Effector memory CD8-positive, alpha-beta T cell (primary cell): ENCODE data around the gene TMEM59.
"Not testable (repeated sequence)": the region's sequence is repeated elsewhere in the genome, so short reads cannot be mapped to it uniquely, and the experiment has no call there.

Source experiments
- ATAC-seq: fragments of 150-1000 bp; cut with Tn5 transposase; replicated peaks from 2 replicates; pipeline ENCODE4 v1.10.0; 2021; ENCODE audit warnings: mild to moderate bottlenecking, moderate library complexity
- DNase-seq, 3 experiments: peaks; one replicate each; pipeline ENCODE4 v3.0.0; 2021
- H3K27ac Mint-ChIP-seq, 2 donors: one replicate each; pipeline ENCODE4 v1.8.0; 2022; ENCODE audit warnings: mild to moderate bottlenecking in 2 of 2, mixed read lengths in 2 of 2, moderate library complexity in 2 of 2
- H3K27me3 Mint-ChIP-seq, 2 donors: one replicate each; pipeline ENCODE4 v1.8.0; 2022; ENCODE audit warnings: mixed read lengths in 2 of 2
- H3K36me3 Mint-ChIP-seq: one replicate; pipeline ENCODE4 v1.8.0; 2022; ENCODE audit warnings: mild to moderate bottlenecking, moderate library complexity, mixed read lengths; ENCODE audit not compliant: insufficient read depth
- H3K4me1 Mint-ChIP-seq, 2 donors: one replicate each; pipeline ENCODE4 v1.8.0; 2022; ENCODE audit warnings: low read depth in 2 of 2, mixed read lengths in 2 of 2
- H3K4me3 Mint-ChIP-seq, 2 donors: one replicate each; pipeline ENCODE4 v1.8.0; 2022; ENCODE audit warnings: mild to moderate bottlenecking in 2 of 2, mixed read lengths in 2 of 2, moderate library complexity in 2 of 2
- H3K9me3 Mint-ChIP-seq, 2 donors: one replicate each; pipeline ENCODE4 v1.8.0; 2022; ENCODE audit warnings: mixed read lengths in 2 of 2

Gene TMEM59

DNA sequence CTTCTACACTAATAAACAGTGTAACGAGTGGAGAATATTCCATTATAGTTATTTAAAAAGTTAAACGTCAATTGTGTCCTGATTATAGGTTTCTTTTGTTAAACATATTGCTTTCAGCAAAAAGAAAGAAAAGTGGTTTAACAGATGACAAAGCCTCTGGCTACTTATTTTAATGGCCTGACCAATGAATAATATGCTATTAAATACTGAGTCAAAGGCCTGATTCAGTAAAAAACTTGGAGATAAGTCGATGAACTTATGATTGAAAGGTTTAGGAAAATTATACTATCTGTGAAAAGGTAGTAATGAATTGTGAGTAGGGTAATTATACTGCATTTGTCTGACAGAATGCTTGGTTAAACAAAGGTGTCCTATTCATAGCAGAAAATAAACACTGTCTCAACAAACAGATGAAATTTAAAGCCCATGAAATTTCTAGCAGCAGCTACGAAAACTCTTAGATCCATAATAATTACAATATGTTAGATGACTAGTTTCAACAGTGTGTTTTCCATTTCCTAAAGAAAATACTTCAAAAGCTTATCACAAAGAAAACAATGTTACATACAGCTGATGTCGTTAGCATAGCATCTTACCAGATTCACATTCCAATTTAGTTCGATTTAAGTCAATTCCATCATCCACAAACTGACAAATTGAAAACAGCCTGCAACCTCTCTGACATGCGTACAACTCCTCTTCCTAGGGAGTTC is 6.2 kb downstream of the TMEM59 start:
- Mint-ChIP-seq H3K27ac (peak overlapping the region in 1 of 2 donors; percentile 77), H3K27me3 (no peaks in the 10 kb centered on the region), H3K9me3 (no peaks in the 10 kb centered on the region), H3K36me3 (peaks cover 51% of the 10 kb centered on the region), H3K4me3 (no peak overlapping the region), H3K4me1 (peaks cover 8 to 38% of the 10 kb centered on the region in 2 donors)
- DNase-seq (no peak), ATAC-seq (no peak)

DNA sequence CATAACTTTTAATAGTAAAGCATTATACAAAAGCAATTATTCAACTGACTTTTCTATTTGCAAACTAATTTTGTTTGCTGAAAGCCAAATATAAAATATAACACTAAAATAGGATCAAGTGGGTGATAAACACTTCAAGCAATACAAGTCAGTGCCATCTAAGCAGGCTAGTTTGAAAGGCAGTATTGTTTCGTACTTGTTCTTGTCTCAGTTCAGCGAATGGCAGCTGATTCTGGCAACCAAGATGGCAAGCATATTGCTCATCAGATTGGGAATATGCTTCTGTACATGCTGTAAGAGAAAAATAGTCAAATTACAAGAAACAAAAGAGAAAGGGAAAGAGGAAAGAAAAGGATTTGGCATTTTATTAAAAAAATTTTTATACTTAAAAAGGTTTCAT is 7.5 kb downstream of the TMEM59 start:
- Mint-ChIP-seq H3K9me3 (no peaks in the 10 kb centered on the region), H3K4me1 (peaks cover 7 to 38% of the 10 kb centered on the region in 2 donors), H3K27ac (peak overlapping the region in 1 of 2 donors; percentile 38), H3K27me3 (no peaks in the 10 kb centered on the region), H3K4me3 (no peak overlapping the region), H3K36me3 (peaks cover 58% of the 10 kb centered on the region)
- no peak for ATAC-seq
- DNase-seq: no peak

DNA sequence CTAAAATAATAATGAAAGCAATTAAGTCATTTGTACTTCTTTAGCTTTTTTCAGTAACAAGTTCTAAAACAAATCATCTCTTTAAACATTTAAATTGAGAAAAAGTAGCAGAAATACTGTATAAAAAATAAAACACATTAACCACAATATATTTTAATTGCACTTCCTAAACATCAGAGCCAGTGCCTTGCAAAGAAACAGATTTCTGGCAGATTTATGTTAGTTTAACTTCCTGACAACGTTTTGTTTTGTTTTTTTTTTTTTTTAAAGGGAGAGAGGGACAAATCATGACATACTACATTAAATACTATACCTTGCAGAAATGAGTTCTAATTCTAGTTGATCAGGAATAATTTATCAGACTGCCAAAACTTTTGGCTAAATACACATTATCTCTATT is 11.2 kb downstream of the TMEM59 start:
- H3K4me1 Mint-ChIP-seq: peaks cover 7 to 22% of the 10 kb centered on the region in 2 donors
- peaks cover 81% of the 10 kb centered on the region for H3K36me3 Mint-ChIP-seq
- H3K9me3 Mint-ChIP-seq: no peaks in the 10 kb centered on the region
- no peak overlapping the region for H3K4me3 Mint-ChIP-seq
- no peak for DNase-seq
- peak overlapping the region in 1 of 2 donors; percentile 60 for H3K27ac Mint-ChIP-seq
- no peak for ATAC-seq
- no peaks in the 10 kb centered on the region for H3K27me3 Mint-ChIP-seq

DNA sequence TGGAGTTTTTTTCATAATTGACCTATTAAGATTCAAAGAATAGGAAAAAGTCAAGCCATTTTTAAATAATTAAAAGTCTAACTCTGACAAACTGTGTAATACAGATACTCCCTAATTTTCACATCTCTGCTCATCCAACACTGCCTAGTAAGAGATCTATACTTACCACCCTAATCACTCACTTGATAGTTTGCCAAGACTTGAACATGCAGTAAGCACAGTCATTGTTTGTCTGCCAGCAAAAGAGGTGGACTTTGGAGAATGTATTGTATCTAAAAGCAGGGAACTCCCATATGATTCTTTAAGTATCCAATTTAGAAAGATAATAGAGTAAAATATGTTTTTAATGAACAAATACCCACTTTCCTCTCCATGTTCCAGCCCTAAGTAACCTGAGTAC is 15.5 kb downstream of the TMEM59 start:
- DNase-seq: no peak
- H3K27me3 Mint-ChIP-seq: no peaks in the 10 kb centered on the region
- no peaks in the 10 kb centered on the region for H3K9me3 Mint-ChIP-seq
- H3K4me3 Mint-ChIP-seq: no peak overlapping the region
- peak overlapping the region in 1 of 2 donors; percentile 71 for H3K27ac Mint-ChIP-seq
- no peak for ATAC-seq
- H3K4me1 Mint-ChIP-seq: peaks cover 0 to 3% of the 10 kb centered on the region in 2 donors
- peaks cover 87% of the 10 kb centered on the region for H3K36me3 Mint-ChIP-seq

- peak overlapping the region; percentile 6 to 35 for H3K27ac Mint-ChIP-seq
- H3K27me3 Mint-ChIP-seq: no peaks in the 10 kb centered on the region
- ATAC-seq (no peak), DNase-seq (no peak)
- H3K36me3 Mint-ChIP-seq: peaks cover 41% of the 10 kb centered on the region
- H3K4me1 Mint-ChIP-seq: peaks cover 0 to 2% of the 10 kb centered on the region in 2 donors
- no peaks in the 10 kb centered on the region for H3K9me3 Mint-ChIP-seq
- no peak overlapping the region for H3K4me3 Mint-ChIP-seq
Measured at GRCh38 chr1:54028306-54029251, 24.4 kb downstream of the TMEM59 start.

- Mint-ChIP-seq H3K27me3 (no peaks in the 10 kb centered on the region), H3K36me3 (peaks cover 34% of the 10 kb centered on the region), H3K9me3 (no peaks in the 10 kb centered on the region), H3K27ac (no peak overlapping the region), H3K4me3 (no peak overlapping the region), H3K4me1 (peaks cover 0 to 2% of the 10 kb centered on the region in 2 donors)
- DNase-seq (no peak), ATAC-seq (no peak)
Measured at GRCh38 chr1:54027848-54028247, 25.2 kb downstream of the TMEM59 start.

GRCh38 chr1:54024811-54025210 is 28.2 kb downstream of the TMEM59 start:
- H3K9me3 Mint-ChIP-seq, H3K27me3 Mint-ChIP-seq, H3K36me3 Mint-ChIP-seq, ATAC-seq, H3K4me3 Mint-ChIP-seq, H3K4me1 Mint-ChIP-seq, H3K27ac Mint-ChIP-seq, DNase-seq: not testable (repeated sequence)

- ATAC-seq: no peak
- no peaks in the 10 kb centered on the region for H3K27me3 Mint-ChIP-seq
- no peak for DNase-seq
Measured at GRCh38 chr1:54024358-54024757, 28.6 kb downstream of the TMEM59 start.

DNA sequence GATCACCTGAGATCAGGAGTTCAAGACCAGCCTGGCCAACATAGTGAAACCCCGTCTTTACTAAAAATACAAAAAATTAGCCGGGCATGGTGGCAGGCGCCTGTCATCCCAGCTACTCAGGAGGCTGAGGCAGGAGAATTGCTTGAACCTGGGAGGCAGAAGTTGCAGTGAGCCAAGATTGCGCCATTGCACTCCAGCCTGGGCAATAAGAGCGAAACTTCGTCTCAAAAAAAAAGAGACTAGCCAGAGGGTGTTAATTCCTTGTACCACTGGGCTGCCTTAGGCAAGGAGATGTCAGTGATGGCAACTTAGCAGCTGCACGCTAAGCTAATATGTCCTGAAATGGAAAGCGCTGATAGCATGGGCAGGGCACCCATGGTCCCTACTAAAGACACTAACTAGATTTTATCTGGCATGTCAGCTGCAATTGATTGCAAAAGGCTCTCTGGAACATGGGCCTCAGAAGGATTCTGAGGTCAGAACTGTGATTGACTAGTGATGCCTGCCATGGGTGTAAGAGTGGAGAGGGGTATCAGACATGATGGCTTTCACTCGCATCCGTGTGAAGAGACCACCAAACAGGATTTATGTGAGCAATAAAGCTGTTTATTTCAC is 33.3 kb downstream of the TMEM59 start:
- H3K4me1 Mint-ChIP-seq, H3K4me3 Mint-ChIP-seq, DNase-seq, H3K9me3 Mint-ChIP-seq, ATAC-seq, H3K36me3 Mint-ChIP-seq, H3K27ac Mint-ChIP-seq: not testable (repeated sequence)
- H3K27me3 Mint-ChIP-seq: peaks cover 5 to 26% of the 10 kb centered on the region in 2 donors

More at GRCh38 chr1:54024358-54024757, 28.6 kb downstream of the TMEM59 start:
- Mint-ChIP-seq H3K36me3 (peaks cover 6% of the 10 kb centered on the region), H3K9me3 (no peaks in the 10 kb centered on the region), H3K4me1 (peaks cover 0 to 2% of the 10 kb centered on the region in 2 donors), H3K4me3 (no peak overlapping the region), H3K27ac (no peak overlapping the region)

DNA sequence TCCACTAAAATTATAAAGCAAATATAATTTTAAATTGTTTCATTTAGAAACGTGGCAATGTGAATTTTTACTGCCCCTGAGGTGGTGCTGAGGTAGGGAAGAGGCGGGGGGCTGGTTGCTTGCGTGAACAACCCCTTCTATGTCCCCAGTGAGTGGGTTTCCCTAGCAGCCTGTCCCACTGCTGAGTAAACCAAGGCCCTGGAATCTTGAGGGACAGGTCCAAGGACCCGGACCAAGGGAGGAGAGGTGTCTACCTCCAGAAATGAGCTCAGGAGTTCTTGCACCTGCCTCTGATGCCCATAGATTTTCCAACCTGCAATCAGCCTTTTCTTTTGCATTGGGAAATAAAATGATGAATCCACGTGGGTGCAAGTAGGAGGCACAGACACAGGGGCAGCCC is 34.4 kb downstream of the TMEM59 start:
- no peaks in the 10 kb centered on the region for H3K4me1 Mint-ChIP-seq
- ATAC-seq: no peak

GRCh38 chr1:54017979-54018378 is 35.0 kb downstream of the TMEM59 start, which contains the start of gene LDLRAD1:
TSS of gene LDLRAD1 (minus strand) at chr1:54018186. CDS start at chr1:54018112, 74 bp downstream.
- no peaks in the 10 kb centered on the region for H3K4me1 Mint-ChIP-seq
- no peaks in the 10 kb centered on the region for H3K36me3 Mint-ChIP-seq
- no peak within 1 kb of the TSS for H3K27ac Mint-ChIP-seq
- peaks cover 17 to 39% of the 10 kb centered on the region in 2 donors for H3K27me3 Mint-ChIP-seq
- ATAC-seq: no peak
- H3K9me3 Mint-ChIP-seq: no peaks in the 10 kb centered on the region
- no peak for DNase-seq
- H3K4me3 Mint-ChIP-seq: no peak within 1 kb of the TSS

More for the DNA sequence above, 34.4 kb downstream of the TMEM59 start:
- Mint-ChIP-seq H3K36me3 (no peaks in the 10 kb centered on the region), H3K4me3 (no peak overlapping the region), H3K27ac (no peak overlapping the region), H3K27me3 (peaks cover 10 to 33% of the 10 kb centered on the region in 2 donors), H3K9me3 (no peaks in the 10 kb centered on the region)
- DNase-seq: no peak

- Mint-ChIP-seq H3K4me1 (no peaks in the 10 kb centered on the region), H3K9me3 (no peaks in the 10 kb centered on the region), H3K36me3 (no peaks in the 10 kb centered on the region), H3K27ac (no peak overlapping the region), H3K4me3 (no peak overlapping the region), H3K27me3 (peaks cover 22 to 53% of the 10 kb centered on the region in 2 donors)
- DNase-seq: no peak
- ATAC-seq: no peak
Measured at GRCh38 chr1:54016343-54017282, 36.4 kb downstream of the TMEM59 start.
